HG02588 (cell line): ENCODE measurements around the gene TRIM27.
"Not testable (repeated sequence)": the region's sequence is repeated elsewhere in the genome, so short reads cannot be mapped to it uniquely, and the experiment has no call there.

Experiments used
- ATAC-seq: cut with Tn5 transposase; IDR thresholded peaks from one replicate; pipeline ENCODE4 v1.9.1; 2021; ENCODE audit warnings: mild to moderate bottlenecking, moderate library complexity; ENCODE audit not compliant: unreplicated experiment

Gene TRIM27

GRCh38 chr6:28943557-28944411 lies 20.0 kb upstream of the TRIM27 start:
- ATAC-seq: no peak

- no peak for ATAC-seq
Observed at GRCh38 chr6:28943223-28943556, 19.4 kb upstream of the TRIM27 start.

- ATAC-seq: no peak
Observed at GRCh38 chr6:28941684-28942448, 18.1 kb upstream of the TRIM27 start.

GRCh38 chr6:28940858-28941683 lies 17.3 kb upstream of the TRIM27 start:
- peak; percentile 49 for ATAC-seq

DNA sequence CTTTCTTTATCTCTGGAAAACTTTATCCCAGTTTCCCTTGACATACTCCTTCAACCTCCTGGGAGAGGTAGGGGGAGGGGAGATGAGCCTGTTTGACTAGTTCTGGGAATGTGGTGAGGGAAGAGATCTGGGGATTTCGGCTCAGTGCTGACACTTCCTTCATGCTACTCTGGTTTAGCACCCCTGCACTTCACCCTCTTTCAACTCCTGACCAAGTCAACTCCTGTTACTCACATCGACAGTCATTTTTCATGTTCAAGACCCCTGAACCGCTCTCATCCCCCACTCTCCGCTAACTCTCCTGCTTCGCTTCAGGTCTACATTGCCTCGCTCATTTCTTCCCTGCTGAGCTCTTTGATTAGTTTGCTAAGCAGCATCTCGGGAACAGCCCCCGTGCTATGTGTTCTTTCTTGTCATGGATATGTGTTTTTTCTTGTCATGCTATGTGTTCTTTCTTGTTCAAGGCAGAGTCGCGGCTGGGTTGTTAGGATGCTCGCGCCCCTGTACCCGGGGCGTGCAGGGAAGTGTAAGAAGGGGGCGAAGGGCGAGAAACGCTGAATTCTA lies 16.6 kb upstream of the TRIM27 start:
- peak; percentile 12 for ATAC-seq

GRCh38 chr6:28933069-28933468 lies 9.3 kb upstream of the TRIM27 start:
- no peak for ATAC-seq

DNA sequence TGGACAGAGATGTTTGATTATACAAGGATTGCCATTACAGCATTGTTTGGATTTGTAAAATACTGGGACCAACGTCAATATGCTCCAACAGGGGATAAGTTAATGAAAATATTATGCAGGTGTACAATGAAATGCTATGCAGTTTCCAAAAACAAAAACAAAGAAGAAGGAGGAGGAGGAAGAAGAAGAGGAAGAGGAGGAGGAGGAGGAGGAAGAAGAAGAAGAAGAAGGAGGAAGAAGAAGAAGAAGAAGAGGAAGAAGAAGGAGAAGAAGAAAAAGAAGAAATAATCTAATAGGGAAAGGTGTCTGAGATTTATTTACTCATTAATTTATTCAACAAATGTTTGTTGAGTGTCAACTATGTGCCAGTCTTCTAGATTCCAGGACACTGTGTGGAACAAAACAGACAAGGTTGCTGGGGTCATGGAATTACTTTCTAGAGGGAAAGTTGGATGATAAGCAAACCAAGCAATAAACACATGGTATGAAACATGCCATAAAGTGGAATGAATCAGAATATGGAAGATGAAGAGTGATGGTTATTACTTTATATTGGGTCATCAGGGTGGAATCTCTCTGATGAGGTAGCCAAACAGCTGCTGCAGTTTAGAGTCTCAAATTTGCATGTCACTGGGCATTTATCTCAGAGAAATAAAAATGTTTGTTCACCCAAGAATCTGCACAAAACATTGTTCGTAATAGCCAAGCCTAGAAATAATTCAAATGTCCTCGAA lies 6.3 kb upstream of the TRIM27 start:
- ATAC-seq: no peak

GRCh38 chr6:28929339-28929738 lies 5.6 kb upstream of the TRIM27 start:
- not testable (repeated sequence) for ATAC-seq

DNA sequence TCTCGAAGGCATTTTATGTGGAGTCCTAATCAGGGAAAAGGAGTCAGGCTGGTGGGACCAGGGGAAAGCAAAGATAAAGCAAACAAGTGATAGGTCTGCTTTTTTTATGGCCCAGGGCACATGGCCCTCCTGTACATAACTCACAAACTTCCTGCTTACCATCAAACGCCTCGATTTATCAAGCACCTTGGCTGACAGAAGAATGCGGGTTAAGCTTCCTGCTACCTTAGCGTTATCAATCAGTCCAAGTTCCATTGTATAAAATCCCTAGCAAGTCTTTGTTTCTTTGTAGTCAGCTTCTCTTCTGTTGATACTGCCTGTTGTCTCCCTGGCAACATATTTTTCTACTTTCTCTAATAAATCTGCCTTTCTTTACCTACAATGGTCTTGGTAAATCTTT lies 4.1 kb upstream of the TRIM27 start:
- no peak for ATAC-seq

DNA sequence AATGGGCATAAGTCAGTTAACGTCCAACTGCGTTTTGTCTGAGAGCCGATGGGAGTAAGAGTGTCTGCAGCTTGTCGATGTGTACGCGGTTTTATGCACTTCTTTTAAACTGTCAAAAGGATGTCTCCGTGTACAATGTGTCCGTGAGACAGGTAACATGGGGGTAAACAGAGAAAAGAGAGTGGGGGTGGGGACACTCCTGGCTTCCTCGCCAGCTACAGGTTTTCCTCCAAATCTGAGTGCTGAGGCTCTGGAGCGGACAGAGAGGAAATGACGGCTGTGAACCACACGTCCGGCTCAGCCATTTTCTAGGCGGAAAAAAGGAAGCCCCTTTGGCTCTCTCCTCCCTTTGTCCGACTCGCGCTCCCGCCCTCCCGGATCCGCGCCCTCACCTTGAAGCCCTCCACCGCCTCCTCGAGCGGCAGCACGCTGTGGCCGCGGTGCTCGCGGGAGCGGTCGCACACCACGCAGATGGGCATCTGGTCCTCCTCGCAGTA lies 916 bp downstream of the TRIM27 start:
- ATAC-seq: peak; percentile 27

DNA sequence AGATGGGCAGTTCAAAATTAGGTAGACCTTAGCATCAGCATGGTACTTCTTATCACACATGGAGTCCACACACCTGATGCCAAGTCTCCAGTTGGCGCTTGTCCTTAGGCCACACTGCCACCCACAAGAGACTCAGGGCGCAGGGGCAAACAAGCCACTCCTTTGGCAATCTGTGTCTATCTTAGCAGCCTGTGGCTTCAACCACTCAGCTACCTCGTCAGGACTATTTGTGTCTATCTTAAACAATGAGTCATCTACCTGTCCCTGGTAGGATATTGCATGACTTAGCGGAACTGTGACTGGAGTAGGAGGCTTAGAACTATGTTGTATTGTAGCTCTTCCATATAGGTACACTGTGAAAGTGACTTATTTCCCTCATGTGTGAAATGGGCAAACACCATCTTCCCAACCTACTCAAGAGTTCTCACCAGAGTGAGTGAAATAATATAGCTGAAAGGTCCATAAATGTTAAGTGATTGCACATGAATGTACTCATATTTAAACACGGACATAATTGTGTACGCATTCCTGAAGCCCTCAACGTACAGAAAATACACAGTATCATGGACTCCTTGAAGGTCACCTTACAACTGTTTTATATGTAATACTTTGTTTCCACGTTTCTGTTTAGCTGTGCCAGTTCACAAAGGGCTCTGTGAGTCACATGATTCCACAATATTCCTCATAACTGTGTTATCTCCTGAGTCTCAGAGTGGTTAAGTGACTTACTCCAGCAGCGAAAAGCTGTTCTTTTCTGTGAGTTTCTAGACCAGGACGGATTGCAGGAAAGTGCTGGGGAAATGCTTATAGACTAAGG lies 1.6 kb downstream of the TRIM27 start:
- no peak for ATAC-seq

DNA sequence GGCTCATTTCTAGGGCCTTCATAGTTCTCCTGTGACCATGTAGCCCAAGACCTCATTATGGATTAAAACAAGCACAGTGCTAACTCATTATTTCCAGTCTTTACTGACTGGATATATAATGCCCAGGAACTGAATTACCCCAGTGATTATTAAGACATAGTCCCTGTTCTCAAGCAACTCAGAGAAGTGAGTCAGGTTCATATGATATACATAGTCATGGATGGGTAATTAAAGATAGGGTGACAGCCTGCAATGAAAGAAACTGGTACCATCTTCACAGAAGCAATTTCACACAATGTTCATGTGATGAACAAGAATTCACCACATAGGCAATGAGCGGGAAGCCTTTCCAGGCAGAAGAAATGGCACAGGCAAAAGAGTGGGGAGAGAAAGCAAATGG lies 3.5 kb downstream of the TRIM27 start:
- ATAC-seq: no peak

- no peak for ATAC-seq
Observed at GRCh38 chr6:28914941-28915340, 8.8 kb downstream of the TRIM27 start.

DNA sequence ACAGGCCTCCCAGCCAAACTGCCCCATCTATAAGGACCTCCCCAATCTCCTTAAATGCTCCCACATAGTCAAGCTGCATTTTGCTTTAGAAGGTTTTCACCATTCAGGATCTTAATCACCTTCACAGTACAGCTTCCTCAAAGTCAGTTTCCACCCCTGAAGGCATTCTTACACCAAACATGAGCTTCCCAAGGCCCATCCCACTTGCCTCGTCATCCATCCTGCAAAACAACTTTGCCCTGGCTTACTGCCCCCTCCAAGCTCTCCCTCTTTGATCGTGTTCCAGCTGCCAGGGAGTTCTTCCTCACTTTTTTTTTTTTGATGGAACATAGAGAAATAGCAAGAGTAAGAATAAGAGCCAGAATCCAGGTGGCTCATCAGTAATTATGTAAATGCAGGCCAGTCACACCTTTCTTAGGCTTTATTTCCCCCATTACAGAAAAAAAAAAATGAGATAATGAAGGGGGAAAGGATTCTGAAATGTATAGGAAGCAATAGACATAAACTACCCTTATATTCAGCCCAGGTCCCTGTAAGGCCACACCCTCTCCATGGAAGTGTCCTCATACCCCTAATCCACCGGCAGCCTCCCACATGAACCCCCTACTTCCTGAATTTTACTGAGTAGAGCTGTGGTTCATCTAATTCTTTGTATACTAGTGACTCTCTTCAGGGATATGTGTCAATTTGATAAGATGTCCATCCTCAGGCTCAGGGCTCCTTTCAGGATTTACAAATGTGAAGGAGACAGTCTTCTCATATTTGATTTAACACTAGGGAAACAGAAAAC lies 12.7 kb downstream of the TRIM27 start:
- no peak for ATAC-seq

GRCh38 chr6:28907394-28907793 lies 16.4 kb downstream of the TRIM27 start:
- no peak for ATAC-seq

- ATAC-seq: no peak
Observed at GRCh38 chr6:28906669-28907068, 17.1 kb downstream of the TRIM27 start.

DNA sequence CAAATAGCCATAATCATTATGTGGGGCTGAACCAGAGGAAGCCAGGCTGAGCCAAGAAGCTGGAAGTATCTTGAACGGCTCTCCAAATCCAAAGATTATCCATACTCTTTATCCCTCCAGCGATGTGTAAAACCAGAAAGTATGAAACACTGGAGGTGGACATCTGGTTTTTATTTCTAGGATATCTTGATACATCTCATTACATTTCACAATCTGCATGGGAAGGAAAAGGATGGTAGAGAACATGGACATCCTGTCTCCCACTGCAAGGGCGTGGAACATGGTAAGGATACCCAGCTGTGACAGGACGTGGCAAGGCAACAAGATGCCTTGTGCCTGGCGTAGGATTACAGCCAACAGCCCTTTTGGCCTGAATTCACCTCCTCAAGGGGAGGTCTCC lies 20.1 kb downstream of the TRIM27 start:
- no peak for ATAC-seq

DNA sequence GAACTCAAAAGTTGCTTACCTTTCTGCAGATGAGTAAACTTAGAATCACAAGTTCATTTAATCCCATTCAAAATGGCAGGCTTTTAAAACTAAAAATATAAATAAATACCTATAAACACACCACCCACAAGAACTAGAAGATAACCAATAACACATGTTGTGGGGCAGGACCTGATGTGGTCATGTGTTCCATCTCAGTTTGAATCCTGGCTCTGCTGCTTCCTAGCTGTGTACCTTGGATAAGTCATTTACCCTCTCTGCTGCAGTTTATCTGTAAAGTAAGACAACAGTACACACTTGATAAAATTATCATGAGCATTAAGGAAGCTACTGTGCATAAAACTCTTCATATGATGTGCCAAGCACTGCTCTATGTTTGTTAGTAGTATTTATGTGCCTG lies 22.0 kb downstream of the TRIM27 start:
- ATAC-seq: no peak
